Muscle layer of duodenum (tissue), 2 donors: Measurements from ENCODE around the gene PRKAG2.
A peak's percentile ranks its signal among the peaks of the same experiment; 100 is the strongest.

Source experiments
- H3K27ac ChIP-seq: one replicate; pipeline ENCODE4 v1.7.0; 2013; ENCODE audit warnings: mild to moderate bottlenecking, low read length
- H3K27me3 ChIP-seq: one replicate; pipeline ENCODE4 v1.7.0; 2013; ENCODE audit warnings: low read depth, mild to moderate bottlenecking, control low read depth, low read length
- H3K36me3 ChIP-seq, 2 donors: one replicate each; pipeline ENCODE4 v1.7.0; 2013; ENCODE audit warnings: low read length in 2 of 2, control low read depth in 1 of 2, mild to moderate bottlenecking in 1 of 2; ENCODE audit not compliant: insufficient read depth in 2 of 2, control insufficient read depth in 1 of 2
- H3K4me1 ChIP-seq, 2 donors: one replicate each; pipeline ENCODE4 v1.7.0; 2013; ENCODE audit warnings: low read length in 2 of 2, mild to moderate bottlenecking in 2 of 2, control low read depth in 1 of 2, moderate library complexity in 1 of 2; ENCODE audit not compliant: insufficient read depth in 2 of 2, control insufficient read depth in 1 of 2
- H3K4me3 ChIP-seq, 2 donors: one replicate each; pipeline ENCODE4 v1.7.0; 2013; ENCODE audit warnings: low read length in 2 of 2, low read depth in 1 of 2, mild to moderate bottlenecking in 1 of 2
- H3K9me3 ChIP-seq, 2 donors: one replicate each; pipeline ENCODE4 v1.7.0; 2013; ENCODE audit warnings: low read length in 2 of 2, control low read depth in 1 of 2, mild to moderate bottlenecking in 1 of 2; ENCODE audit not compliant: control insufficient read depth in 1 of 2
- donor health status: healthy.

Gene PRKAG2

DNA sequence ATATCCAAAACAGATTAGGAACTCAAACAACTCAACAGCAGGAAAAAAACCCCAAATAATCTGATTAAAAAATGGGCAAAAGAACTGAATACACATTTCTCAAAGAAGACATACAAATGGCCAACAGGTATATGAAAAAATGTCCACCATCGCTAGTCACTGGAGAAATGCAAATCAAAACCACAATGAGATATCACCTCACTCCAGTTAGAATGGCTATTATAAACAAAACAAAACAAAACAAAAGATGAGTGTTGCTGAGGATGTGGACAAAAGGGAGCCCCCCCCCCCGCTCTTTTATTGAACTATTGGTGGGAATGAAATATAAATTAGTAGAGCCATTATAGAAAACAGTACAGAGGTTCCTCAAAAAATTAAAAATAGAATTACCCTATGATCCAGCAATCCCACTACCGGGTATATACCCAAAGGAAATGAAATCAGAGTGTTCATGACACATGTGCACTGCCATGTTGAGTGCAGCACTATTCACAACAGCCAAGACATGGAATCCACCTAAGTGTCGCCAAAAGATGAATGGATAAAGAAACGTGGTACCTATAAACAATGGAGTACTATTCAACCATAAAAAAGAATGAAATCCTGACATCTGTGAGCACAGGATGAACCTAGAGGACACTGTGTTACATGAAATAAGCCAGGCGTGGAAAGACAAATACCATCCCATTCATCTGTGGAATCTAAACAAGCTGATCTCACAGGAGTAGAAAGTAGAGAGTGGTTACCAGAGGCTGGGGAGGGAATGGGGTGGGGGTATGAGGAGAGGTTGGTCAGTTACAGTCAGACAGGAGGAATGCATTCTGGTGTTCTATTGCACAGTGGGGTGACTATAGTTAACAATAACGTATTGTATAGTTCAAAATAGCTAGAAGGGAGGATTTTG lies 279.1 kb downstream of the PRKAG2 start:
- H3K4me3 ChIP-seq, result no peak overlapping the region

DNA sequence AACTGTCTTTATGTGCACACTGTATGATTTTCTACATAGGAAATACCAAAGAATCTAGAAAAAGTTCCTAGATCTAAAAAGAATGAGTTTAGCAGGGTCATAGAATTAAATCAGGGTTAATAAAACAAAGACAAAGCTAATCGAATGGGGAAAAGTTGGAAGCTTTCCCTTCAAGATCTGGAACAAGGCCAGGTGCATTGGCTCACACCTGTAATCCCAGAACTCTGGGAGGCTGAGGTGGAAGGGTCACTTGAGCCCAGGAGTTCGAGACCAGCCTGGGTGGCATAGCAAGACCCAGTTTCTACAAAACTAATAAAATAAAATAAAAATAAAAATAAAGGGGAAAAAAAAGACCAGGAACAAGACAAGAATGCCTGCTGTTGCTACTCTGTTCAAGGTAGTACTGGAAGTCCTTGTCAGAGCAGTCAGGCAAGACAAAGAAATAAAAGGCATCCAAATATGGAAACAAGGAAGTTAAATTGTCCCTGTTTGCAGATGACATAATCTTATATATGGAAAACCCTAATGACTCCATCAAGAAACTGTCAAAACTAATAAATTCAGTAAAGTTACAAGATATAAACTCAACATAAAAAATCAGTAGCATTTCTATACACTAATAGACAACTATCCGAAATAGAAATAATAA lies 281.1 kb downstream of the PRKAG2 start:
- Histone ChIP-seq H3K36me3 (peaks cover 7 to 14% of the 10 kb centered on the region in 2 donors), H3K27ac (no peak overlapping the region), H3K27me3 (no peaks in the 10 kb centered on the region), H3K4me1 (peaks cover 4 to 19% of the 10 kb centered on the region in 2 donors), H3K4me3 (no peak overlapping the region), H3K9me3 (no peaks in the 10 kb centered on the region)

More for the DNA sequence above, 279.1 kb downstream of the PRKAG2 start:
- H3K36me3 ChIP-seq, result peaks cover 4 to 6% of the 10 kb centered on the region in 2 donors
- no peaks in the 10 kb centered on the region for H3K9me3 ChIP-seq
- H3K27ac ChIP-seq, result peak overlapping the region; percentile 39
- H3K4me1 ChIP-seq, result peaks cover 4 to 20% of the 10 kb centered on the region in 2 donors
- no peaks in the 10 kb centered on the region for H3K27me3 ChIP-seq

DNA sequence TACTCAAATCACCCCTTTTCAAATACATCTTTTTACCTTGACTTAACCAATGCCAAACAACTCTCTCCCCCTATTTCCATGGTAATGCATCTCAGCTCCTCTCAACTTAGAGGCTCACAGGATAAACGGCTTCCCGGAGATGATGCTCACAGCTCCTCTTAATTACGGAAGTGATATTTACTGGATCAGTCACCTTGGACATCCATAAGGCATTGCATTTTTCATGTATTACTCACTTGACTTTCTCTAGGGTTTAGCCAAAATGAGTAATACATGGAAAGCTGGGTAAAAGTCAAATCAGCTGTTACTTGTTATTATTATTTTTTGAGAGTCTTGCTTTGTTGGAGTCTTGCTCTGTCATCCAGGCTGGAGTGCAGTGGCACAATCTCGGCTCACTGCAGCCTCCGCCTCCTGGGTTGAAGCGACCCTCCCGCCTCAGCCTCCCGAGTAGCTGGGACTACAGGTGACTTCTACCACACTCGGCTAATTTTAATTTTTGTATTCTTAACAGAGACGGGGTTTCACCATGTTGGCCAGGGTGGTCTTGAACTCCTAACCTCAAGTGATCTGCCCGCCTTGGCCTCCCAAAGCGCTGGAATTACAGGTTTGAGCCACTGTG lies 283.9 kb downstream of the PRKAG2 start:
- no peak overlapping the region for H3K27ac ChIP-seq
- H3K4me1 ChIP-seq, result peaks cover 0 to 3% of the 10 kb centered on the region in 2 donors
- no peak overlapping the region for H3K4me3 ChIP-seq
- H3K36me3 ChIP-seq, result peaks cover 10 to 14% of the 10 kb centered on the region in 2 donors
- no peaks in the 10 kb centered on the region for H3K9me3 ChIP-seq
- H3K27me3 ChIP-seq, result no peaks in the 10 kb centered on the region

GRCh38 chr7:151592330-151592729 lies 284.6 kb downstream of the PRKAG2 start:
- H3K36me3 ChIP-seq, result peaks cover 10 to 14% of the 10 kb centered on the region in 2 donors
- H3K4me1 ChIP-seq, result no peaks in the 10 kb centered on the region
- H3K4me3 ChIP-seq, result no peak overlapping the region
- no peaks in the 10 kb centered on the region for H3K9me3 ChIP-seq
- H3K27me3 ChIP-seq, result no peaks in the 10 kb centered on the region
- H3K27ac ChIP-seq, result no peak overlapping the region

DNA sequence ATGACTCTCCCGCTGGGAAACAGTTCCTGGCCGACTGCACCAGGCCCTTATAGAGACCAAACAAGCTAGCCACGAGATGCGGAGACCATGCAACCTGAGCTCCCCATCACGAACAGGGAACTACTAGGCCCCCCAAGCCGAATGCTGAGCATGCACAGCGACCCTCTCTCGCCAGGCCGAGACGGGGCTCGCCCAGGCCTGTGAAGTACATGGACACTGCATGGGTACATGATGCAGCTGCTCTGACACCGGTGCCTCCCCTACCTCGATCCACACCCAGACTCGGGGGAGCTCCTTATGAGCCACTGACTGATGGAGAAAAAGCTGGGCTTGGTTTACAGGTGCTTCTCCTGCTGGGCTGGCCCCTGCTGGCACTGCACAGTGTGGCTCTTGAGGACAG lies 285.0 kb downstream of the PRKAG2 start:
- H3K27me3 ChIP-seq, result no peaks in the 10 kb centered on the region
- H3K4me3 ChIP-seq, result no peak overlapping the region
- no peaks in the 10 kb centered on the region for H3K9me3 ChIP-seq
- H3K36me3 ChIP-seq, result peaks cover 10 to 14% of the 10 kb centered on the region in 2 donors
- H3K27ac ChIP-seq, result no peak overlapping the region
- no peaks in the 10 kb centered on the region for H3K4me1 ChIP-seq

DNA sequence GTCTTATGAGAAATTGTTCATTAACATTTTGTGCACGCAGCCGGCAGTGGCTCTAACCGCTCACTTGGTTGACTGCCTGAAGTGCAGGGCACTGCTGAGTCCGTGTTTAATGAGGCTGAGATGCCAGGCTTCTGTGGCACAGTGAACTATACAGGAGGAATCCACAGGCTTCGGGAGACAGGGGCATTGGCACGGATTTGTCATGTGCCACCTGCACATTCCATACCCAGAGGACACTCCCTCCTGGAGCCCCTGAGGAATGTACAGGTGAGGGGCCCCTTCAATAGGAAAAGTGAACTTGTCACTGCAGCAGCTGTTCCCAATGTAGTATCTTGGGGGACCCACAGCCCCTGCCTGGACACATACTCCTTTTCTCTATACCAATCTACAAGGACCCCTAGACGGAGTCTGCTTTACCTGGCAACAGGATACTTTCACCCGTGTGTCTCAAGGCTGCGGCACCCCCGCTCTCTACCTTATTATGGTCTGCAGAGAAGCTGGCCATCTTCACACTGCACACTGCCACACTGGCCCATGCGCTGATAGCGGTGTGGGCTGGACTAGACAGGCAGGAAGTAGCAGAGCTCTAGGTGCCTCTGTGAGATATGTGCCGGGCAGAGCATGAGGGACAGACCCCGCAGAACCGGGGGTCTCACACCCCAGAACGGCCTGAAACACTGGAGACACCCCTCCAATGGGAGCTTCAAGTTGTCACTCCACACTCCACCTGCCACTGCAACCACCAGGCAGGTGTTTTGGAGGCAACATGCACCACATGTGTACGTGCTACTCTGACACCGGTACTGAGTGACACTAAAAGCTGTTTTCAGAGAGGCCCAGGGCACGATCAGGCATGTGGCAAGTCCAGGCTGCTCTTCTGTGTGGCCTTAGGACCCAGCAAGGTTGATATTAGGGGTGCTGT lies 285.8 kb downstream of the PRKAG2 start:
- H3K4me3 ChIP-seq, result no peak overlapping the region
- H3K4me1 ChIP-seq, result no peaks in the 10 kb centered on the region
- no peak overlapping the region for H3K27ac ChIP-seq
- H3K27me3 ChIP-seq, result no peaks in the 10 kb centered on the region
- H3K36me3 ChIP-seq, result peaks cover 10 to 14% of the 10 kb centered on the region in 2 donors
- no peaks in the 10 kb centered on the region for H3K9me3 ChIP-seq

DNA sequence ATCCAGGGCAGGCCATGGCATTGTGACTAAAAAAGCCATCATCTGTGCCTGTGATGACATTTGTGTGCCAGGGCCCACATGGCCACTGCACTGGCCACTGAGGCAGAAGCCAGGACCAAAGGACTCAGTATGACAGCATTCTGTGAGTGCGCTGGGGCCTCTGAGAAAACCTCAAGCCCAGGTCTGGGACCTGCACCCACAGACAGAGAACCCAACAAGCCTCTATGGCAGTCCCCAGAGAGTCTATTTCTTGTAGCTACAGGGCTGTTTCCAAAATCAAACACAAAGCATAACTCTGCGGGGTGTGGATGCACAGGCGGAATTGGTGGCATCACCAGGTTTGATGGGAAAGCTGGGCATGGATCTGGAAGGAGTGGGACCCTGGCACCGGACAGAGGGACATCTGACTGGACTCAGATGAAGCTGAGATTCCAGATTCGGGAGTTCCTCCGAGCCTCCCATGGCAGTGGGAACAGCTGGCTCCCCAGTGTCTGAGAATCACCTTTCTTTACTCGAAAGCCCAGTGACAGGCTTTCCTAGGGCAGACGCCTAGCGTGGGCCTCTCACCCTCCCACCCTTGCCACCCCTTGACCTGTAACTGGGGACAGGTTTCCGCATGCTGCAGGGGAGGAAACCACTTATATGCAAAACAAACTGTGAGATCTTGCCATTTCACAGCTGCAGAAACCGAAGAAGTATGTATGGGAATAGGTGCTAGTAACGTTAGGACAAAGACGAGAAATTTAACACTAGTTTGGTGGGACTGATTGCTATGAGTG lies 286.7 kb downstream of the PRKAG2 start:
- H3K36me3 ChIP-seq, result peaks cover 10 to 14% of the 10 kb centered on the region in 2 donors
- H3K4me1 ChIP-seq, result no peaks in the 10 kb centered on the region
- H3K4me3 ChIP-seq, result no peak overlapping the region
- H3K27me3 ChIP-seq, result no peaks in the 10 kb centered on the region
- H3K9me3 ChIP-seq, result no peaks in the 10 kb centered on the region
- H3K27ac ChIP-seq, result no peak overlapping the region

DNA sequence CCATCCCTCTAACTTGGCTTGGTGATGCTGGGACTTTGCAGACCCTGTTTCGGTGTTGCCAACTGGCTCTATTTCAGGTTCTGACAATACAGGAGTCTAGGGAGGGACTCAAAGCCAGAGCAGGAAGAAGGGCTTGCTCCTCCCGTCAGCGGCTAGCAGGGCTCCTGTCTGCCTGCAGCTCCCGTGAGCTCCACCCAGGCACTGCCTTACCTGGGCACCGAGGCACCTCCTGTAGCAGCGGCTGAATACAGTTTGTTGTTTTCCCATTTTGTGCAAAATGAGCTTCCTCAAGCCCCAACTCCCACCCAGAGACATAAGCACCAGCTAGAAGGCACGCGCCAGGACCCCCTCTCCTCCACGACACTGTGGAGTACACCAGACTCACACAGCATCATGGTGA lies 287.9 kb downstream of the PRKAG2 start:
- Histone ChIP-seq H3K4me1 (no peaks in the 10 kb centered on the region), H3K27ac (no peak overlapping the region), H3K27me3 (no peaks in the 10 kb centered on the region), H3K36me3 (peaks cover 6 to 10% of the 10 kb centered on the region in 2 donors), H3K9me3 (no peaks in the 10 kb centered on the region), H3K4me3 (no peak overlapping the region)

DNA sequence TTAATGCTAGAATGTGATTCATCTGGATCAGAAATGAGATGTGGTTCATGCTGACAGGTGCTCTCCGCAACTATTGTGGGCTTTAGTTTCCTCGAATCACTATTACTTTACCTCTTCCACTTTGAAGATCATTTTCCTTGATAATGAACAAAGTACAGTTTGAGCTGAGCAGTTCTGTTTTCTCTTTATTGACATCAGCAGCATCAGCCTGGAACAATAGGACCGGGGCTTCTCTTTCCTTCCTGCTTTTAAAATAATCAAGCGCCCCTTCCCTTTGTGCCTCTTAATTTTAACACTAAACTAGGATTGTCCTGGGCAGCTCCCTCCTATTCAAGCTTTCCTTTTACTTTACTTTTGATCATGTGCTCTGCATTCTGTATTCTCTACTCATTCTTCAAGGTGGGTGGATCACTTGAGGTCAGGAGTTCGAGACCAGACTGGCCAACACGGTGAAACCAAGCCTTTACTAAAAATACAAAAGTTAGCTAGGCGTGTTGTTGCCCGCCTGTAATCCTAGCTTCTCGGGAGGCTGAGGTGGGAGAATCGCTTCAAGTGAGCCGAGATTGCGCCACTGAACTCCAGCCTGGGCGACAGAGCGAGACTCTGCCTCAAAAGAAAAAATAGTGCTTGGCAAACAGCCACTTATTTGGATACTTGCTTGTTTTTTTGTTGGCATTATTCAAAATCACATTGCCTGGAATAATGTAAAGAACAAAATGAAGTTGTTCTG lies 290.2 kb downstream of the PRKAG2 start:
- Histone ChIP-seq H3K27ac (no peak overlapping the region), H3K36me3 (peaks cover 4 to 9% of the 10 kb centered on the region in 2 donors), H3K9me3 (no peaks in the 10 kb centered on the region), H3K4me3 (no peak overlapping the region), H3K4me1 (no peaks in the 10 kb centered on the region), H3K27me3 (no peaks in the 10 kb centered on the region)
